ENCODE measurements around the gene TMEM117. TPM values are rescaled to one million over a fixed set of nuclear protein-coding genes. Genes with fewer than 3 reads are reported as not detected.

Gene TMEM117
- total and polyA plus RNA-seq, 2 donors (not counting 1 experiment from before 2014, with no cell fraction given): 2.0 to 10.4 TPM

DNA sequence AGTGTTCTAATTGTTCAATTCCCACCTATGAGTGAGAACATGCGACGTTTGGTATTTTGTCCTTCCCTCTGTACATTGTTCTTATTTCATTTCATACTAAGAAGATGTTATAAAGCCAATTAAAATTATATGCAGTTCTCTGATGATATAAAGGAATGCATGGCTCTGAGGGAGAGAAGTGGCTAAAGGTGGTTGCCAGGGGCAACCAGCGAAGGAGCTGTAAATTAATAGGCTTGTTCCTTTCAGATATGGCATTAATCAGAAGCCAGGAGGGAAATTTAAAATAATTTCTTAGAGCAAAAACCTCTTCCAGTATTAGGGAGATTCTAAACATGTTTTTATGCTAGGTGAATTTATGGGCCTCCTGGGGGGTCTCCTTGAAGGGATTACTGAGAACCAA, 227.8 kb downstream of the TMEM117 start:
- Histone ChIP-seq H3K4me2 (replicated peaks; ENCODE audit: low read depth, low read length, poor library complexity, severe bottlenecking) (no peak overlapping the region), H3K4me3 (ENCODE audit: control extremely low read depth in 1 of 5, extremely low read depth in 1 of 5, insufficient read depth in 1 of 5, low read depth in 2 of 5, low read length in 4 of 5) (no peak overlapping the region), H2AFZ (ENCODE audit: insufficient read depth, low read depth, low read length, poor library complexity, severe bottlenecking) (no peak overlapping the region), H3K79me2 (ENCODE audit: control insufficient read depth, insufficient read depth, low read length) (no peaks in the 10 kb centered on the region), H3K36me3 (replicated peaks in 1 of 2; ENCODE audit: control extremely low read depth in 1 of 2, control insufficient read depth in 1 of 2, extremely low read depth in 1 of 2, insufficient read depth in 2 of 2, low read length in 1 of 2) (no peaks in the 10 kb centered on the region), H3K9me3 (ENCODE audit: control extremely low read depth in 1 of 3, control insufficient read depth in 2 of 3, insufficient read depth in 1 of 3, low read length in 2 of 3) (no peaks in the 10 kb centered on the region), H4K20me1 (ENCODE audit: control insufficient read depth, insufficient read depth, low read length, poor library complexity, severe bottlenecking) (no peaks in the 10 kb centered on the region), H3K4me1 (ENCODE audit: control insufficient read depth in 2 of 2, insufficient read depth in 2 of 2, low read length in 2 of 2) (no peaks in the 10 kb centered on the region), H3K27ac (ENCODE audit: low read length in 2 of 2) (no peak overlapping the region), H3K9ac (ENCODE audit: low read length) (no peak overlapping the region), H3K27me3 (replicated peaks in 1 of 4; ENCODE audit: control extremely low read depth in 1 of 4, control insufficient read depth in 3 of 4, insufficient read depth in 4 of 4, low read length in 3 of 4) (no peaks in the 10 kb centered on the region)
- ChIA-PET POLR2A (no interaction called here), CTCF (no interaction called here)
- H3K4me1 Mint-ChIP-seq: no peaks in the 10 kb centered on the region
- H3K4me3 Mint-ChIP-seq: no peak overlapping the region
- no CpG with 5 or more reads among the region's 3 CpGs for WGBS (ENCODE audit: insufficient coverage)
- no peak overlapping the region for H3K27ac Mint-ChIP-seq
- intact Hi-C loops (cut with micrococcal nuclease): no loop called here
- no peak for DNase-seq
- no peak for ATAC-seq (ENCODE audit: low read depth)
- H3K27me3 Mint-ChIP-seq: no peaks in the 10 kb centered on the region
- TF ChIP-seq EZH2 (IDR thresholded peaks at IDR 0.05; ENCODE audit: borderline replicate concordance, insufficient read depth, low read depth, low read length, poor library complexity, severe bottlenecking): no peak
- TF ChIP-seq, protein P1, sequence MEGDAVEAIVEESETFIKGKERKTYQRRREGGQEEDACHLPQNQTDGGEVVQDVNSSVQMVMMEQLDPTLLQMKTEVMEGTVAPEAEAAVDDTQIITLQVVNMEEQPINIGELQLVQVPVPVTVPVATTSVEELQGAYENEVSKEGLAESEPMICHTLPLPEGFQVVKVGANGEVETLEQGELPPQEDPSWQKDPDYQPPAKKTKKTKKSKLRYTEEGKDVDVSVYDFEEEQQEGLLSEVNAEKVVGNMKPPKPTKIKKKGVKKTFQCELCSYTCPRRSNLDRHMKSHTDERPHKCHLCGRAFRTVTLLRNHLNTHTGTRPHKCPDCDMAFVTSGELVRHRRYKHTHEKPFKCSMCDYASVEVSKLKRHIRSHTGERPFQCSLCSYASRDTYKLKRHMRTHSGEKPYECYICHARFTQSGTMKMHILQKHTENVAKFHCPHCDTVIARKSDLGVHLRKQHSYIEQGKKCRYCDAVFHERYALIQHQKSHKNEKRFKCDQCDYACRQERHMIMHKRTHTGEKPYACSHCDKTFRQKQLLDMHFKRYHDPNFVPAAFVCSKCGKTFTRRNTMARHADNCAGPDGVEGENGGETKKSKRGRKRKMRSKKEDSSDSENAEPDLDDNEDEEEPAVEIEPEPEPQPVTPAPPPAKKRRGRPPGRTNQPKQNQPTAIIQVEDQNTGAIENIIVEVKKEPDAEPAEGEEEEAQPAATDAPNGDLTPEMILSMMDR (IDR thresholded peaks at IDR 0.05): no peak
- H3K9me3 Mint-ChIP-seq (ENCODE audit: insufficient read depth): no peaks in the 10 kb centered on the region

DNA sequence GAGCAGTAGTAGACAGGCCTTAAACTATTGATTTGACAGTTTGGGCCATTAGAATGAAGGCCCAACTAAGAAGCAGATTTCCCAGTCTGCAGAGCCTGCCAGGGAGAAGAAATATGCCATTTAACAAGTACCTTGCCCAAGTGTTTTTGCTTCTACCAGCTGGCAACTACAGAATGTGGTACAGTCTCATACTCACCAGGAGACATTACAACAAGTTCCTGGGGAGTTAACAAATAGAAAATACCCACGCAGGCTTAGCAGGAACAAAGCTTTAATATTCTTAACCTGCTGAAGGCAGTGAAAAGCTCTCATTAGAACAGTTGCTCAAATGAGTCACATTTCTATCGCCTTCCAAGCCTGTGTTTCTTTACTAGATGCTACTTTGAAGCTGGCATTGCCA, 241.0 kb downstream of the TMEM117 start:
- Mint-ChIP-seq H3K4me3 (no peak overlapping the region), H3K27ac (no peak overlapping the region), H3K9me3 (ENCODE audit: insufficient read depth) (no peaks in the 10 kb centered on the region), H3K27me3 (no peaks in the 10 kb centered on the region), H3K4me1 (no peaks in the 10 kb centered on the region)
- H4K20me1 ChIP-seq (ENCODE audit: control insufficient read depth, insufficient read depth, low read length, poor library complexity, severe bottlenecking): no peaks in the 10 kb centered on the region
- H3K4me1 ChIP-seq (ENCODE audit: control insufficient read depth in 2 of 2, insufficient read depth in 2 of 2, low read length in 2 of 2): no peaks in the 10 kb centered on the region
- H3K9ac ChIP-seq (ENCODE audit: low read length): no peak overlapping the region
- DNase-seq (no peak), ATAC-seq (ENCODE audit: low read depth) (no peak)
- no peak overlapping the region for H3K4me2 ChIP-seq (replicated peaks; ENCODE audit: low read depth, low read length, poor library complexity, severe bottlenecking)
- H3K9me3 ChIP-seq (ENCODE audit: control extremely low read depth in 1 of 3, control insufficient read depth in 2 of 3, insufficient read depth in 1 of 3, low read length in 2 of 3): peaks cover 0 to 4% (median 0%) of the 10 kb centered on the region in 3 donors
- intact Hi-C loops (cut with micrococcal nuclease): no loop called here
- no peaks in the 10 kb centered on the region for H3K79me2 ChIP-seq (ENCODE audit: control insufficient read depth, insufficient read depth, low read length)
- no peaks in the 10 kb centered on the region for H3K36me3 ChIP-seq (replicated peaks in 1 of 2; ENCODE audit: control extremely low read depth in 1 of 2, control insufficient read depth in 1 of 2, extremely low read depth in 1 of 2, insufficient read depth in 2 of 2, low read length in 1 of 2)
- ChIA-PET POLR2A (no interaction called here), CTCF (no interaction called here)
- H3K27ac ChIP-seq (ENCODE audit: low read length in 2 of 2): no peak overlapping the region
- WGBS (ENCODE audit: insufficient coverage): 71% methylated on average over 1 of the region's 2 CpGs
- H2AFZ ChIP-seq (ENCODE audit: insufficient read depth, low read depth, low read length, poor library complexity, severe bottlenecking): no peak overlapping the region
- no peaks in the 10 kb centered on the region for H3K27me3 ChIP-seq (replicated peaks in 1 of 4; ENCODE audit: control extremely low read depth in 1 of 4, control insufficient read depth in 3 of 4, insufficient read depth in 4 of 4, low read length in 3 of 4)
- no peak overlapping the region for H3K4me3 ChIP-seq (ENCODE audit: control extremely low read depth in 1 of 5, extremely low read depth in 1 of 5, insufficient read depth in 1 of 5, low read depth in 2 of 5, low read length in 4 of 5)
- no peak for TF ChIP-seq EZH2 (IDR thresholded peaks at IDR 0.05; ENCODE audit: borderline replicate concordance, insufficient read depth, low read depth, low read length, poor library complexity, severe bottlenecking)
- TF ChIP-seq, protein P1 (IDR thresholded peaks at IDR 0.05): no peak

All from B cell (primary cell).